GM21367 (cell line): ENCODE data around the gene RPL3.

Experiments
- ATAC-seq: cut with Tn5 transposase; IDR thresholded peaks from one replicate; pipeline ENCODE4 v1.9.1; 2021; ENCODE audit not compliant: unreplicated experiment

The RPL3 gene

GRCh38 chr22:39301108-39301507 is 18.3 kb downstream of the RPL3 start:
- ATAC-seq: no peak

GRCh38 chr22:39300186-39300830 is 19.1 kb downstream of the RPL3 start:
- ATAC-seq: no peak

- no peak for ATAC-seq
These were observed 19.6 kb downstream of the RPL3 start for GRCh38 chr22:39299829-39300178.

GRCh38 chr22:39298241-39298987 is 21.0 kb downstream of the RPL3 start:
- ATAC-seq: no peak

GRCh38 chr22:39297490-39298240 is 21.8 kb downstream of the RPL3 start:
- ATAC-seq: no peak

GRCh38 chr22:39296981-39297489 is 22.4 kb downstream of the RPL3 start:
- no peak for ATAC-seq

- no peak for ATAC-seq
These were observed 22.9 kb downstream of the RPL3 start for GRCh38 chr22:39296535-39296934.

- no peak for ATAC-seq
These were observed 24.6 kb downstream of the RPL3 start for GRCh38 chr22:39294571-39295468.

GRCh38 chr22:39293766-39294368 is 25.6 kb downstream of the RPL3 start:
- ATAC-seq: no peak

GRCh38 chr22:39292561-39293074 is 26.8 kb downstream of the RPL3 start:
- no peak for ATAC-seq

GRCh38 chr22:39292031-39292462 is 27.4 kb downstream of the RPL3 start:
- ATAC-seq: no peak

- ATAC-seq: no peak
These were observed 27.9 kb downstream of the RPL3 start for GRCh38 chr22:39291523-39291922.

- no peak for ATAC-seq
These were observed 28.7 kb downstream of the RPL3 start for GRCh38 chr22:39290724-39291161.

GRCh38 chr22:39289975-39290720 is 29.3 kb downstream of the RPL3 start:
- ATAC-seq: no peak

- ATAC-seq: no peak
These were observed 29.9 kb downstream of the RPL3 start for GRCh38 chr22:39289533-39289932.

- ATAC-seq: no peak
These were observed 31.1 kb downstream of the RPL3 start for GRCh38 chr22:39288135-39288898.

- ATAC-seq: no peak
These were observed 32.2 kb downstream of the RPL3 start for GRCh38 chr22:39287076-39287725.

GRCh38 chr22:39284983-39285382 is 34.4 kb downstream of the RPL3 start:
- ATAC-seq: no peak
